Activated gamma-delta T cell treated with Interleukin-2 at 50 U/mL for 16 hours (primary cell): ENCODE data around the gene TNNI3K.

Experiments
- DNase-seq: peaks from one replicate; pipeline ENCODE4 v3.0.0-alpha.2; 2020

Gene TNNI3K

GRCh38 chr1:74317663-74318062 lies 82.5 kb downstream of the TNNI3K start:
- no peak for DNase-seq

DNA sequence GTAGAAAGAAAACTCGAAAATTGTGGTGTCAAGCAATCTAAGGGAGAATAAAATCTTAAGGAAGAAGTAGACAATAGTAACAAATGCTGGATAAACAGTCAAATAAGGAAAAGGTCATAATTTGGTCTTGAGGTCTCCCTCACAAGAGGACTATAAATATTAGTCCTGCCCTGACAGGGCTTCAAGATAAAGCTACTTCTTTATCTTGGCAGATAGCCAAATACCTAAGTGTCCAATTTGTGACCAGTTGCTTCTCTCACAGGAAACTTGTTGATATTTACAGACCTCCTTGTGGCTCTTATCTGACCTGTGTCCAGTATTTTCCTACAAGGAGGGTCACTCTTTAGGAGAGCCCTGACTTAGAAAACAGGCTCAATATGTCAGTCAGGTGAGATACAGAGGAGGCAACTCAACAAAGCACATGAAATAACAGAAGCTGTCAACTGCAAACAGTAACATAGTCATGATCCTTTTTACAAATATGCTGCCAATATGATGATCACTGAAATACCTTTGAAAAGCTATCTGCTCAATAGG lies 88.8 kb downstream of the TNNI3K start:
- DNase-seq, result no peak

DNA sequence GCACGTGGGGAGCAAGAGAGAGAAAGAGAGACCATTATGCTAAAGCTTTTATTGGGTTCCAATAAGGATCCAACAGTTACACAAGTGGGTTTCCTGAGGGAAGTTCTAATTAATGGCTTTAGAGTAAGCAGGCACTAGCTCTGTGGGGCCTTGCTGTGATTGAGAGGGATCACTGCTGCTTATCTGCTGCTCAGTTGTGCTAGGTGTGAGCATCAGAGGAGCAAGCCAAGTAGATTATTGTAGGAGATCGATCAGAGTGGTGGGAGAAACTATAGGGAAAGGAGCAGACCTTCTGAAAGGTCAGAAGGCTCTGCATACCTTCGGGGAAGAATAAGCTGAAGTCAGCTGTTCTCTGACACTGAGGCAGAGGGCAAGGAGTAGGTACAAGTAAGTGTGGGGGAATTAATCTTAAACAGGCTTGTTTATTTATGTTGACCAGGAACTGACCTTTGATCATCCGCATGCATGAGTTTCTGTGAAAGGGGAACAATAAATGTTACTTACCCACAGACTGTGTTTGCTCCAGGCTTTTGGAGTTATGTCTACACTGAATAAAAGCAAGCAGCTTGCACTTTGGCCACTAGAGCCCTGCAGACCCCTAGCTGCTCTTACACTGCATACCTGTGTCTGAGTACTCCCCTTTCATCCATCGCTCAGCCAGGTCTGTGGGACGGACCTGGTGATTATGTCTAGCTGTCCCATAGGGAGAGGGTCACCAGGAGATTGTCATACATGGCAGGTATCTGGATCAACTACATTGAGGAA lies 89.7 kb downstream of the TNNI3K start:
- no peak for DNase-seq

DNA sequence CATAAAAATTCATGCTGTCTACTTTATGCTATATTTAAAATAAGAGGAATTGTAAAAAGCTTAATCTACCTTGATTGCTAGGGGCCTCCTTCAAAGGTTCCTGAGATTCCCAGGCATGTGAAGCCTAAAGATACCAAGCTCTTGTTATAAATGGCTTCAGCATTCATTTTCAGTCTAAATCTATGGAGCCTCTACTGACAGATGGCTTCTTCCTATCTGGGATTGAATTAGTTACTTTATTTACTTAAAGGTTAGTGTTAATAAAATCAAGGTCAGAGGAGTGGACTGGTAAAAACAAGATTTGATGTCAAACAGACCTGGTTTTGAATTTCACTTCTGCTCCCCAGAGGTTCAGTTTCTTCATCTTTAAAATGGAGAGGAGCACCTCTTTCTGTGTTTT lies 93.7 kb downstream of the TNNI3K start:
- DNase-seq, result no peak

DNA sequence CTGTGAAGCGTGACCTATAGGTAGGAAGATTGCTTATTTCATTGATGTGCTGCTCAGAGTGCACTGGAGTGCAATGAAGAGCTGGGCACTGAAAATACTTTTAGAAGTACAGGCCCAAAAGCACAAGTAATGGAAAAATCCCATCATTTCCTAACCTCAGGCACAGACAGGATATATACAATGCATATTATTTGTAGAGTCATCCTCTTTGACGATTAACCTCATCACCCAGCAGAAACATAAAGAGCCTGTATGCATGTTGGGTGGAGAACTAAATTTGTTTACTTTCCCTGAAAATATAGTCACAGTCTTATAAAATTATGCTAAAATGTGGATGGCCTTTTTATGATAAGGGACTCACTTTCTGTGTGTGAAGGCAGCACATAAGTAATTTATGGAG lies 98.1 kb downstream of the TNNI3K start:
- no peak for DNase-seq

DNA sequence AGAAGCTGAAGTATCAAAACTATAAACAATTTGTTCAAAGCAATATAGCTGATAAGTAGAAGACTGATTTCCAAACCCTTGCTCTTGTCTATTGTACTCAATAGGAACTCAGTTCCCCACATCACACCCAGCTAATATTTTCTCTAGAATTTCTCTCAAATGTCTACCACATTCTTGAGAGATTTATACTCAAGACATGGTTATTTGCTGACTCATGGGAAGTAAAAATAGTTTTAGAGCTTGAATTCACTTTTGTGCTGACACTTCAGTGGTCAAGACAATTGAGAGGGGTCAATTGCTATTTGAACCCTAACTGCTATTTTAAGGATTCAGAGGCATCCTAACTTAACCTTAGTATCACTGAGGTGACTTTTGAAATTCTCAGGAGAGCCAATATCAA lies 99.0 kb downstream of the TNNI3K start:
- no peak for DNase-seq

DNA sequence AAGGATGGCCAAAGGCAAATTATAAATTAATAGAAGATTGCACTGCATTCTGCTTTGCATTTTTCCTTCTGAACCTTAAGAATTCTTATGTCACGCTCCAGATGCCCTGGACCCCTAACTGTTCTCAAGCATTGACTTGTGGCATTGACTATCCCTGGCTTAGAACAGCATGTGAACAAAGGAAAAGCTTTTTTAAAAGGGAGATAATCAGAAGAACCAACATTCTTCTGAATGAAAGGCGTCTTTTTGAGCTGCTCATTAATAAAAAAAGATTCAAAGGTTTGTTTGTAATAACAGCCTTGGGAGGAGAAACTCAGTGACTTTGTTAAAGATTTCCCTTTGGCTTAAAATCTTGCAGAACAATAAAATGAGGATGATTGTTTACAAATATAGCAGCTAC lies 105.5 kb downstream of the TNNI3K start:
- DNase-seq, result no peak

DNA sequence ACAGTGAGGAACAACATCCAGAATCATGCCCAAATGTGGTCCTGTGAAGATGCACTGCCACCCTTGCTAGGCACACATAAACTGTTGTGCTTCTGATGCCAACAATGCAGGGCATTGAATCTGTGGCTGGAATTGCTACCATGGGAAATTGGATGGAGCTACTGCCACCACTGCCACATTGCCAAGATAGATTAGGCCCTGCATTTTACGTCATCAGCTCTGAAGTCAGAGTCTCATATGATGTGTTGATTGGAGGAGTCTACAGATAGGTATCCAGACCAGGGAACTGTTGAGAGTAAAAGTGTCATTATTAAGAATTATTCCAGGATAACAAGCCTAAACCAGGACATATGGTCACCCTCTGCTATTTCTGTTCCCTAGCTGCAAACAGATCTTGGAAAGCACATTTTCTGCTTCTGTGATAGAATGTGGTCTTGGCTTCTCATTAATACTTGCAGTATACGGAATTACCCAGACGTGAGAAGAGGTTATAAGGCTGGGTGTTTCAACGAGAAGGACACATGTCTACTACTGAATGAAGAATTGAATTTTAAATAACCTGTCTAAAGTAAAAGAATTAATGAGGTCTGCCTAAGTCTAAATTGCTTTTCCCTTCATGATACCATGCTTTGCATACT lies 106.6 kb downstream of the TNNI3K start:
- DNase-seq, result no peak

- DNase-seq, result no peak
Measured at GRCh38 chr1:74343216-74343615, 108.0 kb downstream of the TNNI3K start.

GRCh38 chr1:74344387-74344786 lies 109.2 kb downstream of the TNNI3K start:
- no peak for DNase-seq

DNA sequence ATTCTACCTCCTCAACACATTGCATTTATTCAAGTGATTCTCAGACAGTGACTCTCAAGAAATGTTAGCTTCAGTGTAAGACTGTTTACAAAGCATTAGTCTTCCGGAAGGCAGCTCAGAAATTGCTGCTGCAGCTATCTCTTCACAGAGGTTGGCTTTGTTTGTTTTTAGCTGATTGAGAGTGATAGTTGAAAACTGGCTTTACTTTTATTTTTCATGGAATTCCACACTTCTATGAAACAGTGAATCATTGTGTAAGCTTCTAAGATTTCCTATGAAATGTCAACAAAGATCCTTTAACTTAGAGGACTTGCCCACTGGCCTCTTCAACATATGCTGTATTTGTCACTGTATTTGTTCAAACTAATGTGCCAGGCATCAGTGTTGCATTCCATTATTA lies 121.3 kb downstream of the TNNI3K start:
- no peak for DNase-seq

GRCh38 chr1:74357150-74357549 lies 122.0 kb downstream of the TNNI3K start:
- DNase-seq, result no peak

GRCh38 chr1:74357756-74358155 lies 122.6 kb downstream of the TNNI3K start:
- no peak for DNase-seq

DNA sequence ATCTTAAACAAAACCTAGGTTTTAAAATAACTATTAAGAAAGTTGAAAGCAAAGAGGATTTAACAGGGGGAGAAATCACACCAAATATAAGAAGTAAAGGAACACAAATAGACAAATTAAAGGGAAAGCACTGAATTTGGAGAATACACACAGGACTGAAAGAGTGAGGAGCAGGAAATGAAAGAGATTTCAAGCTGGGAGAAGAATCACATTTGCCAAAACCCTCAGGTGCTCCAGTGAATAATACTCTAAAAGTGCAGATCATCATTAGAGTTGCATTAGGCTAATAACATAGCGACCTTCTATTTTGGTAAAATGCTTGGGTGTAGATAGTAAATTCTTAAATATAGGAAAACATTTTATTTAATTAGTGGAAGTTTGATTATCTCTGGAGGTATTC lies 127.5 kb downstream of the TNNI3K start:
- DNase-seq, result no peak

GRCh38 chr1:74363220-74363619 lies 128.0 kb downstream of the TNNI3K start:
- DNase-seq, result no peak

GRCh38 chr1:74367175-74367813 lies 132.1 kb downstream of the TNNI3K start:
- no peak for DNase-seq

- no peak for DNase-seq
Measured at GRCh38 chr1:74368335-74368734, 133.1 kb downstream of the TNNI3K start.

GRCh38 chr1:74375376-74375775 lies 140.2 kb downstream of the TNNI3K start:
- no peak for DNase-seq

- no peak for DNase-seq
Measured at GRCh38 chr1:74380252-74380651, 145.1 kb downstream of the TNNI3K start.

DNA sequence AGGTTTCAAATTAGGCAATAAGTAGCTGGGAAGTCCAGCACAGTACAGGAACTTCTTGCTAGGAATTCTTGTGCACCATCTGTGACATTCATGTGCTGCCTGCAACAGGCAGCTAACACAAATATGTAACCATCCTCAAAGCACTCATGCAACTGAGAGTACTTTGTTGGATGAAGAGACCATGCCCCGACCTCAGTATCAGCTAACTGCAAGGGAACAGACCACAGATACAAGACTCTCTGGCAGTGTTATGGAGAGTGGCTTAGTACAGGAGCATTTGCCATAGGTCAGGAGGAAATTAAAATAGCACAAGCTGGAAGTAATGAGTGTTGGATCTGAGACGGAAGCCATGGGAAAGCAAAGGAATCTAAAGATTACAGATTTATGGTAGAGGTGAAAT lies 153.7 kb downstream of the TNNI3K start:
- DNase-seq, result no peak

DNA sequence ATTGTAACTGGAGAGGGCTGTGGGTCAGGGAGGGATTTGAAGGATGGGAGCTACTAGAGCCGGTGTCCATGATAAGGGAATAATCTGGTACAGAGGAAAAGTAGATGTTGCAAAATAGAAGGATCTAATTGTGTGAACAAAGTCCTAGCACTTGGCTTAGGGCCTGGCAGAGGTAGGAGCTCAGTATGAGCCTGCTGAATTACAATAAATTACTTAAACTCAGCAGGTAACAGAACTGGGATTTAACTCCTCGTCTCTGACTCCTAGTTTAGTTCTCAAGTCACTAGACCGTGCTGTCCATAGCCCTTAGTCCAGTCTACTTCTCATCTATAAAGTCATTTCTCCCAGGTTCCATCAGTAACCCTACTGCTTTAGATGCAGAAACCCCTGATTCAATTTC lies 157.0 kb downstream of the TNNI3K start:
- DNase-seq, result no peak

DNA sequence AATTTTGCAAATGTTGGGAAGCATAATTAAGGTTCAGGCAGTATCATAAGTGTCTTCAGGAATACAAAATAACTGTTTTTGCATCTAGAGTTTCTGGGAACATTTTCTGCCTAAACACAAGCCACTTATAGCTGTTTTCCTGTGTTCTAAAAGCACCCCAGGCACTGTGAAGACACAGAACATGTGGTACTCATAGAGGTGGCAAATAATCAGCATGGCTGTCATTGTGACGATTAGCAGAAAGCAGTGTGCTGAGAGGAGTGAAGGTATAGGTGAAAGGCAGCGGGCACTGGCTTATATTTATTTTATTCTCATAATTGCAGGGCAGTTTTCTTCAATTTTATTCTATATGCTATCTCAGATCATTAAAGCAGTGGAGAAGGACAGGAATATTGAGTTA lies 157.7 kb downstream of the TNNI3K start:
- no peak for DNase-seq

DNA sequence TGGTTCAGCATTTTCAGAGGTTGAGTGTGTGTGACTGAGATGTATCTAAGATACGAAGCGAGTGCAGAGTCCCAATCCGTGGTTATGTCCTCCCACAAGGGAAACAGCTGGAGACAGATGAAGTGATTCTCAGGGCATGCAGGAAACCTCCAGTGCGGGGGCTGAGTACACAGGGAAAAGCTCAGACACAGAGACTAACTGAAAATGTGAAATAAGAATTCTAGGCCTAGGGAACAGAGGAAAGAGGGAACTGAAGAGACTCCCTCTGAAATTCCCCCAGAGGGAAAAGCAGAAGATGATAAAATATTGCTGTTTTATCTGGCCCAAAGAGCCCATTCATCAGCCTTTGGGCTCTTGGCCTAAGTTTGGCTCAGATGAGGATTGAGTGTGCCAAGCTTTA lies 160.4 kb downstream of the TNNI3K start:
- no peak for DNase-seq

DNA sequence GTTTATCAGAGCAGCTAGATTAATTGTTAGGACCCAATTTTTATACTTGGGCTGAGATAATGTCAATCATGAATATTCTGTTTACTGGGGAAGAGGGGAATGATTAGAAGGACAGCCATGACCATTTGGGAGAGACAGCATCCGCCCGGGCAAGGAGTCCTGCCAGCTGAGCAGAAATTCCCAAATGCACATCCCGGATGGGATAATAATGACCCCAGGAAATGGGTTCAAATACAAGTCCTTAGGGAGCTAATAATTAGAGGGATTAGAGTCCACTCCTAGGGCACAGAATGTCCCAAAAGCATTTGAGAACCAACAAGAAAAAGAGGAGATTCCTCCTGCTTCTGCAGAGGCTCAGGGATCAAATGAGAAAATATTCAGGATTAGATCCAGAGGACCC lies 161.3 kb downstream of the TNNI3K start:
- DNase-seq, result no peak
